Spleen (tissue), 11 donors: ENCODE measurements around the gene MSTN. TPM values are rescaled to one million over a fixed set of nuclear protein-coding genes. Genes with fewer than 3 reads are reported as not detected.

ENCODE experiments used
- DNase-seq: peaks from one replicate; pipeline ENCODE4 v3.0.0-alpha.2; 2020
- H3K27ac ChIP-seq, 8 donors: fragments of 200-600 bp; sonication (generic) in 7 of 8; 1 replicate in 4 of 8; 2 replicates in 4 of 8; pipeline versions ENCODE4 v1.5.0 to v1.8.0; 2016 to 2021; ENCODE audit warnings: inconsistent platforms in 4 of 8, mild to moderate bottlenecking in 4 of 8, moderate library complexity in 1 of 8
- H3K27me3 ChIP-seq, 7 donors: fragments of 200-600 bp; sonication (generic) in 6 of 7; replicated peaks in 1 of 7; 1 replicate in 4 of 7; 2 replicates in 3 of 7; pipeline versions ENCODE4 v1.5.0 to v1.8.0; 2016 to 2021; ENCODE audit warnings: inconsistent platforms in 3 of 7, mild to moderate bottlenecking in 1 of 7
- H3K36me3 ChIP-seq, 6 donors: fragments of 200-600 bp; sonication (generic) in 5 of 6; 1 replicate in 4 of 6; 2 replicates in 2 of 6; pipeline versions ENCODE4 v1.5.0 to v1.8.0; 2016 to 2021; ENCODE audit warnings: inconsistent platforms in 2 of 6
- H3K4me1 ChIP-seq, 6 donors: fragments of 200-600 bp; sonication (generic) in 5 of 6; 1 replicate in 3 of 6; 2 replicates in 3 of 6; pipeline versions ENCODE4 v1.5.0 to v1.8.0; 2016 to 2021; ENCODE audit warnings: inconsistent platforms in 3 of 6
- H3K4me3 ChIP-seq, 8 donors: fragments of 200-600 bp; sonication (generic) in 7 of 8; 1 replicate in 4 of 8; 2 replicates in 4 of 8; pipeline versions ENCODE4 v1.5.0 to v1.8.0; 2016 to 2021; ENCODE audit warnings: inconsistent platforms in 4 of 8, mild to moderate bottlenecking in 4 of 8, moderate library complexity in 2 of 8
- H3K9me3 ChIP-seq, 8 donors: fragments of 200-600 bp; sonication (generic) in 7 of 8; 1 replicate in 4 of 8; 2 replicates in 4 of 8; pipeline versions ENCODE4 v1.5.0 to v1.8.0; 2016 to 2021; ENCODE audit warnings: inconsistent platforms in 4 of 8
- POLR2A ChIP-seq, 3 donors: fragments of 450-650 bp; IDR thresholded peaks; one replicate each; pipeline ENCODE4 v1.5.1; 2017; ENCODE audit warnings: antibody characterized with exemption in 3 of 3, mild to moderate bottlenecking in 1 of 3
- POLR2AphosphoS5 ChIP-seq, 3 donors: sonication (generic); formaldehyde crosslinking; IDR thresholded peaks; one replicate each; pipeline ENCODE4 v1.5.1; 2017; ENCODE audit warnings: antibody characterized with exemption in 3 of 3
- WGBS, 5 donors: extraction: QIAGEN DNeasy Blood & Tissue Kit in 3 of 5; methylation state at CpG; one replicate each; pipeline versions ENCODE4 v1.1.5 to v1.1.7; 2013 to 2018; 5-methylcytosine and 5-hydroxymethylcytosine counted together
- intact Hi-C: fragments of 100-400 bp; cut with DNase I; formaldehyde crosslinking; loops from one replicate; pipeline ENCODE4 v1.15.0; 2023; ENCODE audit warnings: low total_unique reads
- polyA plus RNA-seq, 3 donors: library from polyadenylated mRNA; stranded (reverse); fragments of 200-250 nt; gene quantifications; one replicate each; pipeline ENCODE4 v1.2.1, GENCODE V29; 2013
- total RNA-seq, 7 donors: library from RNA; depleted of rRNA in 3 of 7; stranded (reverse); fragments of >200 nt in 3 of 7; fragmentation: NEBNext Ultra II Directional in 4 of 7; extraction: Animal tissue kit (Norgen Biotek cat#: 25700) in 4 of 7; gene quantifications; one replicate each; pipeline versions ENCODE4 v1.1.0 to v1.2.1, GENCODE V29; 2016 to 2021
- TF ChIP-seq, protein P1 (sequence below), 11 experiments: fragments of 200-600 bp in 7 of 11; fragments of 450-650 bp in 4 of 11; sonication (generic) in 4 of 11; IDR thresholded peaks in 8 of 11; conservative IDR thresholded peaks in 3 of 11; 1 replicate in 7 of 11; 2 replicates in 4 of 11; pipeline versions ENCODE4 v1.4.0 to v1.8.0; 2016 to 2021; ENCODE audit warnings: antibody characterized with exemption in 11 of 11, inconsistent platforms in 4 of 11, mild to moderate bottlenecking in 1 of 11
- donor health status: healthy with polysubstance abuse.
- donor health status: DM: no; HTN: no; CAD: no; lungs with moderate emphysema.
- donor health status: DM: no; HTN: no; CAD: no.
- donor health status: Bipolar disorder and iron deficiency.
- donor health status: healthy.
- donor health status: DM: no; HTN: no; CAD: no.
- donor health status: DM: yes; HTN: yes; CAD: no.

The MSTN gene
- total and polyA plus RNA-seq, 10 donors: 0.14 to 0.37 (median 0.26) TPM; not detected in 5

DNA sequence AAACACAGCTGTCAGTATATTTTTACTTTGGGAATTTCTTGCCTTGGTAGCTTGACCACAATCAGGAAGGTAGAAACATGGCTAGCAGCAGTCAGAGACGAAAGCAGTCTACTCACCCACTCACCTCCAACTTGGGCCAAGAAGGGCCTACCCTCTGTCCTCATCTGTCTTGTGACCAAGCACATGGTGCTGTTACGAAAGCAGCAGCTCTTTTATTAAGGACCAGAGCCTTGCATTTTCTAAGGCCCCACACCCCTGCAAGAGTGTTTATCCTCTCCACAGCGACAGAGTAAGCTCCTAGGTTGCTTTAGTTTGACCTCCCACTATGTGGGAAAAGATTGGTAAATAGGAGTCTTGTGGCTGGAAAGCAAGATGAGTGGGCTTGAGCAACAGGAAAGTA lies 31.3 kb upstream of the MSTN start:
- 81 to 93% (median 84%) methylated on average over 3 of the region's 3 CpGs for WGBS, 5 donors
- intact Hi-C loops: no loop called here
- DNase-seq: no peak

DNA sequence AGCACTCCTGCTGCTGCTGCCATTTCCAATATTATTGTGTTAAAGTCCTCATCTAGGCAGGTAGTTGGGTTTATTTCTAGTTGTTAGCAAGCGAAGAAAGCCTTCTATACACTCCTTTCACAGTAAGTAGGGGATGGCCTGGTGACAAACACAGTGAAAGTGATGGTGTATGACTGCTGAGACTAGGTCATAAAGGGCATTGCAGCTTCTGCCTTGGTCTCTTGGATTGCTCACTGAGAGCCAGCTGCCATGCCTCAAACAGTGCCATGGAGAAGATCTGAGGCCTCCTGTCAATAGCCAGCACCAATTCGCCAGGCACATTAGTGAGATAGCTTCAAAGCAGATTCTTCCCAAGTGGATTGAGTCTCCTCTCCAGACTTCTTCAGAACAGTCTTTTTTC lies 27.6 kb upstream of the MSTN start:
- intact Hi-C loops: no loop called here
- WGBS, 5 donors: 85 to 97% (median 93%) methylated on average over 2 of the region's 2 CpGs
- TF ChIP-seq POLR2A (IDR thresholded peaks at IDR 0.05) (no peak), POLR2AphosphoS5 (IDR thresholded peaks at IDR 0.05) (no peak)
- TF ChIP-seq, protein P1, sequence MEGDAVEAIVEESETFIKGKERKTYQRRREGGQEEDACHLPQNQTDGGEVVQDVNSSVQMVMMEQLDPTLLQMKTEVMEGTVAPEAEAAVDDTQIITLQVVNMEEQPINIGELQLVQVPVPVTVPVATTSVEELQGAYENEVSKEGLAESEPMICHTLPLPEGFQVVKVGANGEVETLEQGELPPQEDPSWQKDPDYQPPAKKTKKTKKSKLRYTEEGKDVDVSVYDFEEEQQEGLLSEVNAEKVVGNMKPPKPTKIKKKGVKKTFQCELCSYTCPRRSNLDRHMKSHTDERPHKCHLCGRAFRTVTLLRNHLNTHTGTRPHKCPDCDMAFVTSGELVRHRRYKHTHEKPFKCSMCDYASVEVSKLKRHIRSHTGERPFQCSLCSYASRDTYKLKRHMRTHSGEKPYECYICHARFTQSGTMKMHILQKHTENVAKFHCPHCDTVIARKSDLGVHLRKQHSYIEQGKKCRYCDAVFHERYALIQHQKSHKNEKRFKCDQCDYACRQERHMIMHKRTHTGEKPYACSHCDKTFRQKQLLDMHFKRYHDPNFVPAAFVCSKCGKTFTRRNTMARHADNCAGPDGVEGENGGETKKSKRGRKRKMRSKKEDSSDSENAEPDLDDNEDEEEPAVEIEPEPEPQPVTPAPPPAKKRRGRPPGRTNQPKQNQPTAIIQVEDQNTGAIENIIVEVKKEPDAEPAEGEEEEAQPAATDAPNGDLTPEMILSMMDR (IDR thresholded peaks at IDR 0.05 in 8 of 11, conservative IDR thresholded peaks at IDR 0.05 in 3 of 11): no peak
- Histone ChIP-seq H3K27ac (no peak overlapping the region), H3K4me1 (no peaks in the 10 kb centered on the region), H3K4me3 (no peak overlapping the region), H3K9me3 (no peaks in the 10 kb centered on the region), H3K36me3 (no peaks in the 10 kb centered on the region), H3K27me3 (no peaks in the 10 kb centered on the region)
- no peak for DNase-seq

More for the DNA sequence above, 31.3 kb upstream of the MSTN start:
- TF ChIP-seq, protein P1 (IDR thresholded peaks at IDR 0.05 in 8 of 11, conservative IDR thresholded peaks at IDR 0.05 in 3 of 11): no peak
- Histone ChIP-seq H3K27ac (no peak overlapping the region), H3K4me1 (no peaks in the 10 kb centered on the region), H3K27me3 (no peaks in the 10 kb centered on the region), H3K9me3 (peaks cover 0 to 3% (median 0%) of the 10 kb centered on the region in 8 donors), H3K4me3 (no peak overlapping the region), H3K36me3 (no peaks in the 10 kb centered on the region)

DNA sequence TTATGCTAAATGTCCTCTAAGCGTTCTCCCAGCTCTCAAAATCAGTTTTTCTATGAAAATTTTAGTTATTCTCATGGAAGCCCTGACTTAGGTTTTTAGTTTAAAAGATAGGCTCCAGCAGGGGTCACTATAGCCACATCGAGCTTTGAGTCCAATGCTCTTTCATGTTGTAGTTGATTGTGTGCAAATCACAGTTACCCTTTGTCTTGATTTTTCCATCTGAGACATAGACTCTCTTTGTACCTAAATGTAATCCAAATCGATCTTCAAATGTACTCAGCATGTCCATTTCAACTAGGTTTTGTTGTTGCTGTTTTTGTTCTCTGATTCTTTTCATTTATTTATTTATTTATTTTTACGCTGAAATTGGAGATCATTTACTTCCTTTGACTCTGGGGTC lies 26.4 kb upstream of the MSTN start:
- intact Hi-C loops: loop anchor here (5.0 kb wide), 2 partner anchors 188 to 283 kb away; no protein-coding TSS in a partner anchor
- Histone ChIP-seq H3K9me3 (no peaks in the 10 kb centered on the region), H3K4me1 (no peaks in the 10 kb centered on the region), H3K4me3 (no peak overlapping the region), H3K36me3 (no peaks in the 10 kb centered on the region), H3K27me3 (no peaks in the 10 kb centered on the region), H3K27ac (no peak overlapping the region)
- DNase-seq: no peak
- 8 to 35% (median 22%) methylated on average over 4 of the region's 4 CpGs for WGBS, 5 donors
- TF ChIP-seq, protein P1 (IDR thresholded peaks at IDR 0.05 in 8 of 11, conservative IDR thresholded peaks at IDR 0.05 in 3 of 11): peak in 7 of 11 experiments; percentile 37 to 68 (median 56)
- TF ChIP-seq POLR2A (IDR thresholded peaks at IDR 0.05) (no peak), POLR2AphosphoS5 (IDR thresholded peaks at IDR 0.05) (no peak)

DNA sequence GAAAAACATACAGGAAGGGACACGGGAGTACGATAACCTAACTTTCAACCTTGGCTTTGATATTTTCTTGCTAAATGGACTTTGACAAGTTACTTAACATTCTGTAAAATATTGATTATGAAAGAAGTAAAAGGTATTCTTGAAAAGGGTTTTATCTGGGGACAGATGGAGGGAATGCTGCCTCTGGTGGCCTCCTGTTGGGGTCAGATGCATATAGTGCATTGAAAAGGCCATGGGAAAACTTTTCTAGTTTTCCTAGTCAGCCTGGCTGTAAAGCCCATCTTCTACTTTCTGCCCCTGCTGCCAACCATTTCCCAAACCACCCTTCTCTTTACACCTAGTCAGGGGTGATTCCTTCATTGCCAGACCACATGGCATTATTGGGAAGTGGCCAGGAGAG lies 22.2 kb upstream of the MSTN start:
- no peak overlapping the region for H3K27ac ChIP-seq
- DNase-seq: no peak
- H3K4me3 ChIP-seq: no peak overlapping the region
- H3K9me3 ChIP-seq: no peaks in the 10 kb centered on the region
- WGBS, 5 donors: 47 to 95% (median 64%) methylated on average over 2 of the region's 2 CpGs
- TF ChIP-seq, protein P1 (IDR thresholded peaks at IDR 0.05 in 8 of 11, conservative IDR thresholded peaks at IDR 0.05 in 3 of 11): no peak
- TF ChIP-seq POLR2A (IDR thresholded peaks at IDR 0.05) (no peak), POLR2AphosphoS5 (IDR thresholded peaks at IDR 0.05) (no peak)
- no peaks in the 10 kb centered on the region for H3K4me1 ChIP-seq
- intact Hi-C loops: loop anchor here (5.0 kb wide), 2 partner anchors 193 to 288 kb away; no protein-coding TSS in a partner anchor
- no peaks in the 10 kb centered on the region for H3K36me3 ChIP-seq
- H3K27me3 ChIP-seq: no peaks in the 10 kb centered on the region
